GM21390 (cell line): ENCODE measurements around the gene SCIMP.
"Not testable (repeated sequence)": the region's sequence is repeated elsewhere in the genome, so short reads cannot be mapped to it uniquely, and the experiment has no call there.

Source experiments
- ATAC-seq: cut with Tn5 transposase; IDR thresholded peaks from one replicate; pipeline ENCODE4 v1.9.1; 2021; ENCODE audit not compliant: unreplicated experiment

SCIMP gene

GRCh38 chr17:5238333-5238732 is 3.7 kb upstream of the SCIMP start:
- ATAC-seq = no peak

GRCh38 chr17:5237541-5238016 is 2.9 kb upstream of the SCIMP start:
- ATAC-seq = no peak

DNA sequence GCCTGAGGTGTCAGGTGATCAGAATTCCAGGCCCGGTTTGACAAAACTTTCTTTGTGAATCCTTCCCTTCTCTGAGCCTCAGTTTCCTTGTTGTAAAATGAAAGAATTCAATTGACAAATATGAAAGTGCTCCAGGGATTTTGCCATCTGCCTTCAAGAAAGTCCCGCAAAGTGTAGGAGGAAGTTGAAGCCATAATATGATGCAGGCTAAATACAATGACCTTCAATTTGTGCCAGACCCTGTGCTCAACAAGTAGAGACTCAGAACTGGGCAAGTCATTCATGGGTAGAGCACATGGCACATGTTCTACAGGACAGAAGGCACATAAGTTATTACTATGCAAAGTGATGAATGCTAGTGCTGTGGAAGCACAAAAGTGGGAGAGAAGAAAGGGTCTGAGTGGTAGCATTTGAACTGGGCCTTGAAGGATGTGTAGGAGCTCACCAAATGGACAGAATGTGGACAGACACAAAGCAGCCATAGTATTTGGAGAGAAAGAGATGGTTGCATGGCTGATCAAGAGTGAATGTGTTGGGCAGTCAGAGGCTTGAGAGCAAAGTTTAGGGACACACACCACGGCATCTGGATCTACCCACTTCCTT is 2.4 kb upstream of the SCIMP start:
- ATAC-seq = no peak

GRCh38 chr17:5233492-5233891 is 1.2 kb downstream of the SCIMP start:
- not testable (repeated sequence) for ATAC-seq

- peak; percentile 39 for ATAC-seq
Observed at GRCh38 chr17:5226940-5227878, 7.5 kb downstream of the SCIMP start.

DNA sequence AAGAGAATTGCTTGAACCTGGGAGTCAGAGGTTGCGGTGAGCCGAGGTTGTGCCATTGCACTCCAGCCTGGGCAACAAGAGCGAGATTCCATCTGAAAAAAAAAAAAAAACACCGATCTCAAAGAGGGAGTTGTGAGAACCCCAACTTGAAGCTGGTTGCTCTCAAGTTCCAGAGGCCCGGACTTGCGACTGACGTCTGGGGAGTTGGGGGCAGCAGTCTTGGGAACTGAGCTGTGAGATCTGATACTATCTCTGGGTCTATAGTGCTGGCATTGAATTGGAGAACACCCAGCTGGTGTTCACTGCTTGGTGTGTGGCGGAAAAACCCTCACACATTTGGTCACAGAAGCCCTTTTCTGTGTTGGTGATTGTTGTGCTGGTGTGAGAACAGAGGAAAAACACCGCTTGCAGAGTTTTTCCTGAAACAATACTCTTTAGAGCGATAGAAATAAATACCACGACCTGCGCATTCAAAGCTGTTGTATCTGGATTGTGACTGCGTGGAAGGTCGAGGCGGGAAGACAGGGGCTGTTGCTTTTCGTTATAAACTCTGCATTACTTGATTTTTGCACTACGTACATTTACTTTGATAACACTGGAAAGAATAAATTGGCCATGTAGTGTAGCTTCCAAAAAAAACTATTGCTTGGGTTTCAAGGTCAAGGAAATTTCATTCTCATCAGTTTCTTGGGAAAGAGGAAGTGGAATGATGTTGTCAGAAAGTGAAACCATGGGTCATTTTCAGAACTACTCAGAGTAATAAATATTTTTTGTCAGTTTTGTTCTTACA is 8.8 kb downstream of the SCIMP start:
- ATAC-seq = peak; percentile 32

DNA sequence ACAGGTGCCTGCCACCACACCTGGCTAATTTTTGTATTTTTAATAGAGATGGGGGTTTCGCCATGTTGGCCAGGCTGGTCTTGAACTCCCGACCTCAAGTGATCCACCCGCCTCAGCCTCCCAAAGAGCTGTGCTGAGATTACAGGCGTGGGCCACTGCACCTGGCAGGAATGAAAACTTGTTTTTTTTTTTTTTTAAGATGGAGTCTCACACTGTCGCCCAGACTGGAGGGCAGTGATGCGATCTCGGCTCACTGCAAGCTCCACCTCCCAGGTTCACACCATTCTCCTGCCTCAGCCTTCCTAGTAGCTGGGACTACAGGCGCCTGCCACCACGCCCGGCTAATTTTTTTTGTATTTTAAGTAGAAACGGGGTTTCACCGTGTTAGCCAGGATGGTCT is 12.7 kb downstream of the SCIMP start:
- not testable (repeated sequence) for ATAC-seq

DNA sequence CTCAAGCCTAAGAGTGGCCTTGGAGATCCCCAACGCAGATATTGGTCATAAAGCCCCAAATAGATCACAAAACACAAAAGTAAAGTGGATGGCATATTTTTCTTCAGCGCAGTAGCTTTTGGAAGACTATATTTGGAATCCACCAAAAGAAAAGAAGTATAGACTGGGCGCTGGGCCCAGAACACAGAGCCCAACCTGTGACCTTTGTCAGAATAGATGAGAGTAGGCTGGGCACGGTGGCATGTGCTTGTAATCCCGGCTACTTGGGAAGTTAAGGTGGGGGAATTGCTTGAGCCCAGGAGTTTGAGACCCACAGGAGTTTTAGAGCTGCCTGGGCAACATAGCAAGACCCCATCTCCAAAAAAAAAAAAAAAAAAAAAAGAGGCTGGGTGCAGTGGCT is 14.6 kb downstream of the SCIMP start:
- ATAC-seq = no peak

GRCh38 chr17:5219536-5219935 is 15.1 kb downstream of the SCIMP start:
- no peak for ATAC-seq

DNA sequence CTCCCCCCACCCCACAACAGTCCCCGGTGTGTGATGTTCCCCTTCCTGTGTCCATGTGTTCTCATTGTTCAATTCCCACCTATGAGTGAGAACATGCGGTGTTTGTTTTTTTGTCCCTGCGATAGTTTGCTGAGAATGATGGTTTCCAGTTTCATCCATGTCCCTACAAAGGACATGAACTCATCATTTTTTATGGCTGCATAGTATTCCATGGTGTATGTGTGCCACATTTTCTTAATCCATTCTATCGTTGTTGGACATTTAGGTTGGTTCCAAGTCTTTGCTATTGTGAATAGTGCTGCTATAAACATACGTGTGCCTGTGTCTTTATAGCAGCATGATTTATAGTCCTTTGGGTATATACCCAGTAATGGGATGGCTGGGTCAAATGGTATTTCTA is 17.1 kb downstream of the SCIMP start:
- not testable (repeated sequence) for ATAC-seq

DNA sequence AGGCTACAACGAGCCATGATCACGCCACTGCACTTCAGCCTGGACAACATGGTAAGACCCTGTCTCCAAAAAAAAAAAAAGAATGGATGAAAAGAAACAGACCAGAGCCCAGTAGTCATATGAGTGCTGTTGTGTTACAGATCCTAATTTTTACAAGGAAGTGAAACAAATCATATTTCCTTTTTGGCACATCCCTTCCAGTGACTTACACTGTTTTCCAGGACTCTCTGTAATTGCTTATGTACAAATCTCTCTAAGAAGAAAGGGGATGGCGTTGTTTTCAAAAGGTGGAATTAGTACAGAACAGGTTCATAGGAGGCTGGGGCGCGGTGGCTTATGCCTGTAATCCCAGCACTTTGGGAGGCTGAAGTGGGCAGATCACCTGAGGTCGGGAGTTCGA is 23.2 kb downstream of the SCIMP start:
- no peak for ATAC-seq

GRCh38 chr17:5210614-5211252 is 23.9 kb downstream of the SCIMP start:
- ATAC-seq = no peak

GRCh38 chr17:5210091-5210490 is 24.6 kb downstream of the SCIMP start:
- no peak for ATAC-seq

GRCh38 chr17:5209396-5209795 is 25.3 kb downstream of the SCIMP start:
- no peak for ATAC-seq

- ATAC-seq = no peak
Observed at GRCh38 chr17:5203908-5204294, 30.8 kb downstream of the SCIMP start.

GRCh38 chr17:5203178-5203907 is 31.3 kb downstream of the SCIMP start:
- no peak for ATAC-seq

- ATAC-seq = no peak
Observed at GRCh38 chr17:5201011-5201410, 33.6 kb downstream of the SCIMP start.

DNA sequence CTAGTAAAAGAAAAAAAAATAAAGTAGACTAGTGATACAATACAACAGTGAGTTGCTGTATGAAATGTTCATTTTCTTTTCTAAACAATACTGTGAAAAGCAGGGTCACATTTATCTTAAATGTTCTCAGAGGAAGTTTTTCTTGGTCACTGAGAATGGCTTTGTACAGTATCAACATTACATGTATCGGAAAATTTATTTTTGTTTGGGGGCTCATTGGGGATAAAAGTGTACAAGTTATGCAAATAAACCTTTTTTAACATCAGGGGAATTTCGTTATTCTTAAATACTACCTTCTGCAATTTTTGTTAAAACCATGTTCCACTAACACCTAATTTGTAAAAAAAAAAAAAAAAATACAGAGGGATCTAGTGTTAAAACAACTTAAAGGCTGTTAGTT is 34.3 kb downstream of the SCIMP start:
- no peak for ATAC-seq

GRCh38 chr17:5198472-5198871 is 36.2 kb downstream of the SCIMP start:
- no peak for ATAC-seq

DNA sequence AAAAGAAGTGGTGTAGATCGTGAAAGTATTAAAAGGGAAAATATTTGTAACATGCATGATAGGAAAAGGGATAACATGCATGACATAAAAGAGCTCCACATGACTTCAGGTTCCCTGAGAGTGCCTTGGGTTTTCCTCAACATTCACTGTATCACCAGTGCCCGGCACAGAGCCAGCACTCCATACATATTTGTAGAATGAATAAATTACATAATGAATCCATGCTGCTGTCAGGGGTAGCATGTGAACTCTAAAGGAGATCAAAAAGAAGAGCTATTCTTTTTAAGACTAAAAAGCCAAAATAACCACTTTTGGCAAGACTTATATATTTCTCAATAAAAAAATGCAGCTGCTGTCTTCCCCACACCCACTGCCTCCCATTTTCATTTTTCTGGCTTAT is 40.3 kb downstream of the SCIMP start:
- ATAC-seq = no peak
